Type B pancreatic cell (in vitro differentiated cells): ENCODE measurements around the gene PDE12. TPM values are rescaled to one million over a fixed set of nuclear protein-coding genes. Genes with fewer than 3 reads are reported as not detected.
A peak's percentile ranks its signal among the peaks of the same experiment; 100 is the strongest.

Experiments
- DNase-seq: peaks from one replicate; pipeline ENCODE4 v3.0.0; 2021; ENCODE audit warnings: mixed read lengths; ENCODE audit not compliant: unreplicated experiment; ENCODE audit errors: extremely low spot score
- H3K27ac Mint-ChIP-seq: 2 replicates; pipeline ENCODE4 v1.8.0; 2021; ENCODE audit warnings: mild to moderate bottlenecking, mixed read lengths
- H3K27me3 Mint-ChIP-seq: 2 replicates; pipeline ENCODE4 v1.8.0; 2021; ENCODE audit warnings: mixed read lengths
- H3K36me3 Mint-ChIP-seq: 2 replicates; pipeline ENCODE4 v1.8.0; 2021; ENCODE audit warnings: mixed read lengths
- H3K4me1 Mint-ChIP-seq: one replicate; pipeline ENCODE4 v1.8.0; 2021; ENCODE audit warnings: mixed read lengths; ENCODE audit not compliant: unreplicated experiment
- H3K4me3 Mint-ChIP-seq: 2 replicates; pipeline ENCODE4 v1.8.0; 2021; ENCODE audit warnings: mild to moderate bottlenecking, mixed read lengths
- H3K9me3 Mint-ChIP-seq: 2 replicates; pipeline ENCODE4 v1.8.0; 2021; ENCODE audit warnings: mixed read lengths
- CTCF ChIP-seq: fragments of 200-600 bp; sonication (generic); conservative IDR thresholded peaks from 2 replicates; pipeline ENCODE4 v1.5.0; 2021; ENCODE audit warnings: antibody characterized with exemption, mild to moderate bottlenecking
- total RNA-seq: library from RNA; stranded (reverse); gene quantifications from 2 replicates; pipeline ENCODE4 v1.2.1, GENCODE V29; 2021; ENCODE audit warnings: low replicate concordance

Gene PDE12
- total RNA-seq, 1 donor from 2014 or later: 20.4 TPM

- Mint-ChIP-seq H3K4me1 (peaks cover 19% of the 10 kb centered on the region), H3K4me3 (peak overlapping the region; percentile 86), H3K27ac (peak overlapping the region; percentile 98), H3K9me3 (no peaks in the 10 kb centered on the region), H3K36me3 (peaks cover 22% of the 10 kb centered on the region), H3K27me3 (no peaks in the 10 kb centered on the region)
- DNase-seq: no peak
- no peak for TF ChIP-seq CTCF
Observed at GRCh38 chr3:57557085-57557537, 1.0 kb downstream of the PDE12 start.

- Mint-ChIP-seq H3K9me3 (no peaks in the 10 kb centered on the region), H3K27ac (no peak overlapping the region), H3K27me3 (no peaks in the 10 kb centered on the region), H3K36me3 (peaks cover 26% of the 10 kb centered on the region), H3K4me1 (peaks cover 19% of the 10 kb centered on the region), H3K4me3 (peak overlapping the region; percentile 67)
- no peak for TF ChIP-seq CTCF
- DNase-seq: no peak
Observed at GRCh38 chr3:57559526-57559925, 3.5 kb downstream of the PDE12 start.

- no peak for TF ChIP-seq CTCF
- no peak overlapping the region for H3K4me3 Mint-ChIP-seq
- peaks cover 20% of the 10 kb centered on the region for H3K36me3 Mint-ChIP-seq
- no peaks in the 10 kb centered on the region for H3K9me3 Mint-ChIP-seq
- no peaks in the 10 kb centered on the region for H3K4me1 Mint-ChIP-seq
- no peak overlapping the region for H3K27ac Mint-ChIP-seq
- H3K27me3 Mint-ChIP-seq: no peaks in the 10 kb centered on the region
- DNase-seq: no peak
Observed at GRCh38 chr3:57569859-57570450, 13.9 kb downstream of the PDE12 start.

GRCh38 chr3:57570878-57571277, 14.8 kb downstream of the PDE12 start:
- DNase-seq: no peak
- Mint-ChIP-seq H3K9me3 (no peaks in the 10 kb centered on the region), H3K4me3 (no peak overlapping the region), H3K27ac (no peak overlapping the region), H3K4me1 (no peaks in the 10 kb centered on the region), H3K36me3 (peaks cover 25% of the 10 kb centered on the region), H3K27me3 (no peaks in the 10 kb centered on the region)
- no peak for TF ChIP-seq CTCF

- no peaks in the 10 kb centered on the region for H3K4me1 Mint-ChIP-seq
- H3K9me3 Mint-ChIP-seq: no peaks in the 10 kb centered on the region
- no peak overlapping the region for H3K27ac Mint-ChIP-seq
- TF ChIP-seq CTCF: no peak
- no peak overlapping the region for H3K4me3 Mint-ChIP-seq
- H3K36me3 Mint-ChIP-seq: peaks cover 26% of the 10 kb centered on the region
- no peaks in the 10 kb centered on the region for H3K27me3 Mint-ChIP-seq
- DNase-seq: no peak
Observed at GRCh38 chr3:57572096-57572495, 16.0 kb downstream of the PDE12 start.
